HCT116 (cell line): ENCODE measurements around the gene HES2.

Experiments used
- EZH2 ChIP-seq: fragments of 200-600 bp; sonication (generic); IDR thresholded peaks from 2 replicates; pipeline ENCODE4 v1.6.1; 2017; ENCODE audit warnings: antibody characterized with exemption, mixed run types
- RAD21 ChIP-seq: IDR thresholded peaks from 2 replicates; pipeline ENCODE4 v1.6.1; 2012; ENCODE audit warnings: low read depth, mild to moderate bottlenecking
- TF ChIP-seq, protein P1 (sequence below), 3 experiments: fragments of 200-600 bp in 1 of 3; sonication (generic) in 1 of 3; IDR thresholded peaks in 2 of 3; conservative IDR thresholded peaks in 1 of 3; 2 replicates each; pipeline ENCODE4 v1.5.1; 2012 to 2017; ENCODE audit warnings: low read depth in 2 of 3, low read length in 2 of 3, antibody characterized with exemption in 1 of 3, borderline replicate concordance in 1 of 3, control low read depth in 1 of 3, mild to moderate bottlenecking in 1 of 3, mixed read lengths in 1 of 3, mixed run types in 1 of 3, moderate library complexity in 1 of 3; ENCODE audit not compliant: insufficient read depth in 1 of 3

DNA sequence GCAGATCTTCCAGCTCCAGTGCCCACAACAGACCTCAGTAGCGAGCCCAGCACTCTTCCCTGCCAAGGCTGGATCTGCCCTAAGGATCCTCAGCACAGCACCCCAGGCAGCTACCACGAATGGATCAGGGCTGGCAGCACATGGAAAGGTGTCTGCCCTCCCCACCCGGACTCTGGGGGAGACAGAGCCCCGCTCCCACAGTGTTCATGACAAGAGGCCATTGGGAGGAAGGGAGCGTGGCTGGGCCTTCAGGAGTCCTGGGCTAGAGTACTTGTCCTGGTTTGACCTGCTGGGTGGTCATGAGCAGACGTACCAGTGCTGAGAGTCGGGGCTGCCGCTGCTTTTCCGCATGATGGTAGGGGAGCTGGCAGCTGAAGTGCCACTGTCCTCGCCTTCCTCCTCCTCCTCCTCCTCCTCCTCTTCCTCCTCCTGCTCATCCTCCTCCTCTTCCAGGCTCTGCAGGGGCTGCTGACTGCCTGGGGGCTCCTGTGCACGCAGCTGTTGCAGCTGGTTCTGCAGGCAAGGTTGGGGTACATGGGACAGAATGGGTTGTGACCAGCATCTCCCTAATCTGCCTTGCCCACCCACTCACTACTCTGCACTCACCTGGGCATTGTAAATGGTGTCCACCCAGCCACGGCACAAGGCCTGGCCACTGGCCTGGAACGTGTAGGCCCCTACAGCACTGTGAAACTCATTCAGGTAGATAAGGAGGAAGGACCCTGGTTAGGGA is 49.2 kb upstream of the HES2 start:
- TF ChIP-seq RAD21 (no peak), EZH2 (no peak)
- TF ChIP-seq, protein P1, sequence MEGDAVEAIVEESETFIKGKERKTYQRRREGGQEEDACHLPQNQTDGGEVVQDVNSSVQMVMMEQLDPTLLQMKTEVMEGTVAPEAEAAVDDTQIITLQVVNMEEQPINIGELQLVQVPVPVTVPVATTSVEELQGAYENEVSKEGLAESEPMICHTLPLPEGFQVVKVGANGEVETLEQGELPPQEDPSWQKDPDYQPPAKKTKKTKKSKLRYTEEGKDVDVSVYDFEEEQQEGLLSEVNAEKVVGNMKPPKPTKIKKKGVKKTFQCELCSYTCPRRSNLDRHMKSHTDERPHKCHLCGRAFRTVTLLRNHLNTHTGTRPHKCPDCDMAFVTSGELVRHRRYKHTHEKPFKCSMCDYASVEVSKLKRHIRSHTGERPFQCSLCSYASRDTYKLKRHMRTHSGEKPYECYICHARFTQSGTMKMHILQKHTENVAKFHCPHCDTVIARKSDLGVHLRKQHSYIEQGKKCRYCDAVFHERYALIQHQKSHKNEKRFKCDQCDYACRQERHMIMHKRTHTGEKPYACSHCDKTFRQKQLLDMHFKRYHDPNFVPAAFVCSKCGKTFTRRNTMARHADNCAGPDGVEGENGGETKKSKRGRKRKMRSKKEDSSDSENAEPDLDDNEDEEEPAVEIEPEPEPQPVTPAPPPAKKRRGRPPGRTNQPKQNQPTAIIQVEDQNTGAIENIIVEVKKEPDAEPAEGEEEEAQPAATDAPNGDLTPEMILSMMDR (IDR thresholded peaks at IDR 0.05 in 2 of 3, conservative IDR thresholded peaks at IDR 0.05 in 1 of 3; ENCODE audit: borderline replicate concordance in 1 of 3, insufficient read depth in 1 of 3, low read depth in 2 of 3, low read length in 2 of 3) = no peak
